Uterus (tissue), 2 donors: ENCODE results near the gene MSANTD1.

Experiments
- POLR2A ChIP-seq, 2 donors: fragments of 450-650 bp; IDR thresholded peaks; one replicate each; pipeline ENCODE4 v1.6.1; 2016; ENCODE audit warnings: antibody characterized with exemption in 2 of 2, mild to moderate bottlenecking in 1 of 2, moderate library complexity in 1 of 2
- TF ChIP-seq, protein P1 (sequence below), 4 experiments: fragments of 200-600 bp in 2 of 4; fragments of 450-650 bp in 2 of 4; sonication (generic) in 2 of 4; IDR thresholded peaks; one replicate each; pipeline ENCODE4 v1.5.1; 2016 to 2019; ENCODE audit warnings: antibody characterized with exemption in 4 of 4, mild to moderate bottlenecking in 2 of 4, moderate library complexity in 1 of 4

DNA sequence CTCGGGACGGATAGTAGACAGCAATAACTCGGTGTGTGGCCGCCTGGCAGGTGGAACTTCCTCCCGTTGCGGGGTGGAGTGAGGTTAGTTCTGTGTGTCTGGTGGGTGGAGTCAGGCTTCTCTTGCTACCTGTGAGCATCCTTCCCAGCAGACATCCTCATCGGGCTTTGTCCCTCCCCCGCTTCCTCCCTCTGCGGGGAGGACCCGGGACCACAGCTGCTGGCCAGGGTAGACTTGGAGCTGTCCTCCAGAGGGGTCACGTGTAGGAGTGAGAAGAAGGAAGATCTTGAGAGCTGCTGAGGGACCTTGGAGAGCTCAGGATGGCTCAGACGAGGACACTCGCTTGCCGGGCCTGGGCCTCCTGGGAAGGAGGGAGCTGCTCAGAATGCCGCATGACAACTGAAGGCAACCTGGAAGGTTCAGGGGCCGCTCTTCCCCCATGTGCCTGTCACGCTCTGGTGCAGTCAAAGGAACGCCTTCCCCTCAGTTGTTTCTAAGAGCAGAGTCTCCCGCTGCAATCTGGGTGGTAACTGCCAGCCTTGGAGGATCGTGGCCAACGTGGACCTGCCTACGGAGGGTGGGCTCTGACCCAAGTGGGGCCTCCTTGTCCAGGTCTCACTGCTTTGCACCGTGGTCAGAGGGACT, 5.7 kb upstream of the MSANTD1 start:
- TF ChIP-seq, protein P1, sequence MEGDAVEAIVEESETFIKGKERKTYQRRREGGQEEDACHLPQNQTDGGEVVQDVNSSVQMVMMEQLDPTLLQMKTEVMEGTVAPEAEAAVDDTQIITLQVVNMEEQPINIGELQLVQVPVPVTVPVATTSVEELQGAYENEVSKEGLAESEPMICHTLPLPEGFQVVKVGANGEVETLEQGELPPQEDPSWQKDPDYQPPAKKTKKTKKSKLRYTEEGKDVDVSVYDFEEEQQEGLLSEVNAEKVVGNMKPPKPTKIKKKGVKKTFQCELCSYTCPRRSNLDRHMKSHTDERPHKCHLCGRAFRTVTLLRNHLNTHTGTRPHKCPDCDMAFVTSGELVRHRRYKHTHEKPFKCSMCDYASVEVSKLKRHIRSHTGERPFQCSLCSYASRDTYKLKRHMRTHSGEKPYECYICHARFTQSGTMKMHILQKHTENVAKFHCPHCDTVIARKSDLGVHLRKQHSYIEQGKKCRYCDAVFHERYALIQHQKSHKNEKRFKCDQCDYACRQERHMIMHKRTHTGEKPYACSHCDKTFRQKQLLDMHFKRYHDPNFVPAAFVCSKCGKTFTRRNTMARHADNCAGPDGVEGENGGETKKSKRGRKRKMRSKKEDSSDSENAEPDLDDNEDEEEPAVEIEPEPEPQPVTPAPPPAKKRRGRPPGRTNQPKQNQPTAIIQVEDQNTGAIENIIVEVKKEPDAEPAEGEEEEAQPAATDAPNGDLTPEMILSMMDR (IDR thresholded peaks at IDR 0.05), result no peak
- TF ChIP-seq POLR2A (IDR thresholded peaks at IDR 0.05), result no peak
